Vagina (tissue), 2 donors: ENCODE data around the gene HSPA12A.

ENCODE experiments used
- POLR2A ChIP-seq, 2 donors: fragments of 450-650 bp; IDR thresholded peaks; one replicate each; pipeline ENCODE4 v1.6.1; 2017; ENCODE audit warnings: antibody characterized with exemption in 2 of 2, mild to moderate bottlenecking in 2 of 2, moderate library complexity in 2 of 2
- POLR2AphosphoS5 ChIP-seq, 2 donors: sonication (generic); formaldehyde crosslinking; IDR thresholded peaks; one replicate each; pipeline ENCODE4 v1.9.0; 2017; ENCODE audit warnings: antibody characterized with exemption in 2 of 2, mild to moderate bottlenecking in 2 of 2, low read depth in 1 of 2; ENCODE audit not compliant: insufficient read depth in 1 of 2
- TF ChIP-seq, protein P1 (sequence below), 3 experiments: fragments of 450-650 bp in 2 of 3; fragments of 200-600 bp in 1 of 3; sonication (generic) in 1 of 3; IDR thresholded peaks; one replicate each; pipeline ENCODE4 v1.5.1; 2017 to 2019; ENCODE audit warnings: antibody characterized with exemption in 3 of 3, mild to moderate bottlenecking in 2 of 3, moderate library complexity in 2 of 3

DNA sequence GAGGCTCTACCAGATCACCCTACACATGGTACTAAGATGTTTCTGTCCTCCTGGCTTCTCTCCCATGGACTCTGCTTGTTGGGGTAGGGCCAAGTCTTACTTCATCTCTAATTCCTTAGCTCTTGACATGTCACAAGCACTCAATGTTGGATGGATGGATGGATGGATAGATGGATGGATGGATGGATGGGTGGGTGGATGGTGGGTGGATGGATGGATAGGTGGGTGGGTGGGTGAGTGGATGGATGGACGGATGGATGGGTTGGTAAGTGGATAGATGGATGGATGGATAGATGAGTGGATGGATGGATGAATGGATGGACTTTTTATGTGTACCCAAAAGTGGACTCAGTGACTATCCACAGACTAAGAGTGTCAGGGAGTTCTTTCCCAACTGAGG, 28.5 kb downstream of the HSPA12A start:
- TF ChIP-seq, protein P1, sequence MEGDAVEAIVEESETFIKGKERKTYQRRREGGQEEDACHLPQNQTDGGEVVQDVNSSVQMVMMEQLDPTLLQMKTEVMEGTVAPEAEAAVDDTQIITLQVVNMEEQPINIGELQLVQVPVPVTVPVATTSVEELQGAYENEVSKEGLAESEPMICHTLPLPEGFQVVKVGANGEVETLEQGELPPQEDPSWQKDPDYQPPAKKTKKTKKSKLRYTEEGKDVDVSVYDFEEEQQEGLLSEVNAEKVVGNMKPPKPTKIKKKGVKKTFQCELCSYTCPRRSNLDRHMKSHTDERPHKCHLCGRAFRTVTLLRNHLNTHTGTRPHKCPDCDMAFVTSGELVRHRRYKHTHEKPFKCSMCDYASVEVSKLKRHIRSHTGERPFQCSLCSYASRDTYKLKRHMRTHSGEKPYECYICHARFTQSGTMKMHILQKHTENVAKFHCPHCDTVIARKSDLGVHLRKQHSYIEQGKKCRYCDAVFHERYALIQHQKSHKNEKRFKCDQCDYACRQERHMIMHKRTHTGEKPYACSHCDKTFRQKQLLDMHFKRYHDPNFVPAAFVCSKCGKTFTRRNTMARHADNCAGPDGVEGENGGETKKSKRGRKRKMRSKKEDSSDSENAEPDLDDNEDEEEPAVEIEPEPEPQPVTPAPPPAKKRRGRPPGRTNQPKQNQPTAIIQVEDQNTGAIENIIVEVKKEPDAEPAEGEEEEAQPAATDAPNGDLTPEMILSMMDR (IDR thresholded peaks at IDR 0.05), result no peak
- TF ChIP-seq POLR2AphosphoS5 (IDR thresholded peaks at IDR 0.05; ENCODE audit: insufficient read depth in 1 of 2, low read depth in 1 of 2), result no peak
- no peak for TF ChIP-seq POLR2A (IDR thresholded peaks at IDR 0.05)
